WTC11 (cell line): Measurements from ENCODE around the gene UMAD1. TPM values are rescaled to one million over a fixed set of nuclear protein-coding genes. Genes with fewer than 3 reads are reported as not detected.
A peak's percentile ranks its signal among the peaks of the same experiment; 100 is the strongest.

Experiments used
- ATAC-seq: fragments of 200-7000 bp; cut with Tn5 transposase; 2 replicates; pipeline ENCODE4 v1.10.0; 2021; ENCODE audit warnings: mild to moderate bottlenecking, moderate library complexity
- CTCF ChIA-PET: fragments of 300-600 bp; sonication (Branson Sonifier 250); formaldehyde crosslinking; loops from one replicate; lab custom pipeline; 2021; ENCODE audit warnings: antibody characterized with exemption; lab: Charles Lee
- POLR2A ChIA-PET: fragments of 350-600 bp; sonication (Branson Sonifier 250); formaldehyde crosslinking; loops from one replicate; lab custom pipeline; 2021; ENCODE audit warnings: antibody characterized with exemption; lab: Charles Lee
- DNase-seq: peaks from one replicate; pipeline ENCODE4 v3.0.0; 2021; ENCODE audit warnings: low spot score
- H3K27ac Mint-ChIP-seq: 2 replicates; pipeline ENCODE4 v1.8.0; 2021; ENCODE audit warnings: mixed read lengths
- H3K27me3 Mint-ChIP-seq: 2 replicates; pipeline ENCODE4 v1.8.0; 2021; ENCODE audit warnings: low read depth, mild to moderate bottlenecking, moderate library complexity, mixed read lengths
- H3K36me3 Mint-ChIP-seq: 2 replicates; pipeline ENCODE4 v1.8.0; 2021; ENCODE audit warnings: mixed read lengths
- H3K4me1 Mint-ChIP-seq: 2 replicates; pipeline ENCODE4 v1.8.0; 2022; ENCODE audit warnings: mixed read lengths
- H3K4me3 Mint-ChIP-seq: 2 replicates; pipeline ENCODE4 v1.8.0; 2021; ENCODE audit warnings: mild to moderate bottlenecking, moderate library complexity, mixed read lengths
- H3K9me3 Mint-ChIP-seq: 2 replicates; pipeline ENCODE4 v1.8.0; 2021; ENCODE audit warnings: mixed read lengths
- ARID4B ChIP-seq: sonication (generic); formaldehyde crosslinking; IDR thresholded peaks from 2 replicates; pipeline ENCODE4 v1.8.0; 2023; ENCODE audit warnings: missing genetic modification reagents, mild to moderate bottlenecking, borderline replicate concordance
- CREB1 ChIP-seq: sonication (generic); formaldehyde crosslinking; IDR thresholded peaks from 2 replicates; pipeline ENCODE4 v1.8.0; 2023; ENCODE audit warnings: mild to moderate bottlenecking, missing genetic modification reagents
- CTCF ChIP-seq: fragments of 200-600 bp; IDR thresholded peaks from 2 replicates; pipeline ENCODE4 v1.8.0; 2022; ENCODE audit warnings: antibody characterized with exemption
- ELF4 ChIP-seq: sonication (generic); formaldehyde crosslinking; IDR thresholded peaks from 2 replicates; pipeline ENCODE4 v1.8.1; 2022; ENCODE audit warnings: low read depth, mild to moderate bottlenecking, moderate library complexity, missing genetic modification reagents
- ETV6 ChIP-seq: sonication (generic); formaldehyde crosslinking; IDR thresholded peaks from 2 replicates; pipeline ENCODE4 v1.8.1; 2022; ENCODE audit warnings: mild to moderate bottlenecking, missing genetic modification reagents
- FOXJ3 ChIP-seq: sonication (generic); formaldehyde crosslinking; IDR thresholded peaks from 2 replicates; pipeline ENCODE4 v1.9.0; 2021; ENCODE audit warnings: missing genetic modification reagents, mild to moderate bottlenecking, borderline replicate concordance
- FOXP4 ChIP-seq: sonication (generic); formaldehyde crosslinking; IDR thresholded peaks from 2 replicates; pipeline ENCODE4 v1.8.0; 2022; ENCODE audit warnings: mild to moderate bottlenecking, missing genetic modification reagents
- GTF2I ChIP-seq: fragments of 250-450 bp; sonication (Bioruptor Pico); conservative IDR thresholded peaks from 2 replicates; pipeline ENCODE4 v1.4.0; 2021; ENCODE audit warnings: mild to moderate bottlenecking
- HMGXB4 ChIP-seq: sonication (generic); formaldehyde crosslinking; IDR thresholded peaks from 2 replicates; pipeline ENCODE4 v1.8.1; 2023; ENCODE audit warnings: mild to moderate bottlenecking, moderate library complexity, missing genetic modification reagents
- NFYB ChIP-seq: sonication (generic); formaldehyde crosslinking; conservative IDR thresholded peaks from 2 replicates; pipeline ENCODE4 v1.8.0; 2022; ENCODE audit warnings: low read depth, missing genetic modification reagents
- PRRX2 ChIP-seq: fragments of 250-450 bp; sonication (Bioruptor Pico); IDR thresholded peaks from 2 replicates; pipeline ENCODE4 v1.8.0; 2021; ENCODE audit warnings: mild to moderate bottlenecking
- TCF7 ChIP-seq: sonication (generic); formaldehyde crosslinking; IDR thresholded peaks from 2 replicates; pipeline ENCODE4 v1.8.0; 2022; ENCODE audit warnings: mild to moderate bottlenecking, low read depth, missing genetic modification reagents, moderate library complexity
- total RNA-seq: library from RNA; stranded (reverse); gene quantifications from 3 replicates; pipeline ENCODE4 v1.2.3, GENCODE V29; 2021
- TF ChIP-seq, protein P1 (sequence below): sonication (generic); formaldehyde crosslinking; IDR thresholded peaks from 2 replicates; pipeline ENCODE4 v1.8.1; 2022; ENCODE audit warnings: missing genetic modification reagents, borderline replicate concordance
- TF ChIP-seq, protein P2 (sequence below): sonication (generic); formaldehyde crosslinking; IDR thresholded peaks from 2 replicates; pipeline ENCODE4 v1.8.0; 2022; ENCODE audit warnings: mild to moderate bottlenecking, missing genetic modification reagents
- TF ChIP-seq, protein P3 (sequence below): sonication (generic); formaldehyde crosslinking; IDR thresholded peaks from 2 replicates; pipeline ENCODE4 v1.8.1; 2023; ENCODE audit warnings: mild to moderate bottlenecking, missing genetic modification reagents, borderline replicate concordance
- TF ChIP-seq, protein P4 (sequence below): sonication (generic); formaldehyde crosslinking; IDR thresholded peaks from 2 replicates; pipeline ENCODE4 v1.8.0; 2022; ENCODE audit warnings: mild to moderate bottlenecking, missing genetic modification reagents

The UMAD1 gene
- total RNA-seq, 1 experiment from 2014 or later, result 13.0 TPM

GRCh38 chr7:7862393-7862792 lies 221.8 kb downstream of the UMAD1 start:
- no peak for DNase-seq
- ATAC-seq, result no peak
- Mint-ChIP-seq H3K36me3 (no peaks in the 10 kb centered on the region), H3K27ac (no peak overlapping the region), H3K4me3 (no peak overlapping the region), H3K4me1 (peaks cover 11% of the 10 kb centered on the region), H3K27me3 (no peaks in the 10 kb centered on the region), H3K9me3 (no peaks in the 10 kb centered on the region)
- ChIA-PET CTCF (interaction anchor here (0.5 kb wide), 1 partner anchor 96 kb away, joined by 3 read pairs; no protein-coding TSS in a partner anchor), POLR2A (no interaction called here)
- TF ChIP-seq, protein P1, sequence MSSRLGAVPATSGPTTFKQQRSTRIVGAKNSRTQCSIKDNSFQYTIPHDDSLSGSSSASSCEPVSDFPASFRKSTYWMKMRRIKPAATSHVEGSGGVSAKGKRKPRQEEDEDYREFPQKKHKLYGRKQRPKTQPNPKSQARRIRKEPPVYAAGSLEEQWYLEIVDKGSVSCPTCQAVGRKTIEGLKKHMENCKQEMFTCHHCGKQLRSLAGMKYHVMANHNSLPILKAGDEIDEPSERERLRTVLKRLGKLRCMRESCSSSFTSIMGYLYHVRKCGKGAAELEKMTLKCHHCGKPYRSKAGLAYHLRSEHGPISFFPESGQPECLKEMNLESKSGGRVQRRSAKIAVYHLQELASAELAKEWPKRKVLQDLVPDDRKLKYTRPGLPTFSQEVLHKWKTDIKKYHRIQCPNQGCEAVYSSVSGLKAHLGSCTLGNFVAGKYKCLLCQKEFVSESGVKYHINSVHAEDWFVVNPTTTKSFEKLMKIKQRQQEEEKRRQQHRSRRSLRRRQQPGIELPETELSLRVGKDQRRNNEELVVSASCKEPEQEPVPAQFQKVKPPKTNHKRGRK (CRISPR knock-in tag), result no peak
- no peak for TF ChIP-seq ETV6
- TF ChIP-seq ELF4 (CRISPR knock-in tag), result no peak
- no peak for TF ChIP-seq FOXJ3
- TF ChIP-seq, protein P2, sequence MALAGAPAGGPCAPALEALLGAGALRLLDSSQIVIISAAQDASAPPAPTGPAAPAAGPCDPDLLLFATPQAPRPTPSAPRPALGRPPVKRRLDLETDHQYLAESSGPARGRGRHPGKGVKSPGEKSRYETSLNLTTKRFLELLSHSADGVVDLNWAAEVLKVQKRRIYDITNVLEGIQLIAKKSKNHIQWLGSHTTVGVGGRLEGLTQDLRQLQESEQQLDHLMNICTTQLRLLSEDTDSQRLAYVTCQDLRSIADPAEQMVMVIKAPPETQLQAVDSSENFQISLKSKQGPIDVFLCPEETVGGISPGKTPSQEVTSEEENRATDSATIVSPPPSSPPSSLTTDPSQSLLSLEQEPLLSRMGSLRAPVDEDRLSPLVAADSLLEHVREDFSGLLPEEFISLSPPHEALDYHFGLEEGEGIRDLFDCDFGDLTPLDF (CRISPR knock-in tag), result no peak
- TF ChIP-seq NFYB (CRISPR knock-in tag), result no peak
- no peak for TF ChIP-seq CTCF
- TF ChIP-seq, protein P3, sequence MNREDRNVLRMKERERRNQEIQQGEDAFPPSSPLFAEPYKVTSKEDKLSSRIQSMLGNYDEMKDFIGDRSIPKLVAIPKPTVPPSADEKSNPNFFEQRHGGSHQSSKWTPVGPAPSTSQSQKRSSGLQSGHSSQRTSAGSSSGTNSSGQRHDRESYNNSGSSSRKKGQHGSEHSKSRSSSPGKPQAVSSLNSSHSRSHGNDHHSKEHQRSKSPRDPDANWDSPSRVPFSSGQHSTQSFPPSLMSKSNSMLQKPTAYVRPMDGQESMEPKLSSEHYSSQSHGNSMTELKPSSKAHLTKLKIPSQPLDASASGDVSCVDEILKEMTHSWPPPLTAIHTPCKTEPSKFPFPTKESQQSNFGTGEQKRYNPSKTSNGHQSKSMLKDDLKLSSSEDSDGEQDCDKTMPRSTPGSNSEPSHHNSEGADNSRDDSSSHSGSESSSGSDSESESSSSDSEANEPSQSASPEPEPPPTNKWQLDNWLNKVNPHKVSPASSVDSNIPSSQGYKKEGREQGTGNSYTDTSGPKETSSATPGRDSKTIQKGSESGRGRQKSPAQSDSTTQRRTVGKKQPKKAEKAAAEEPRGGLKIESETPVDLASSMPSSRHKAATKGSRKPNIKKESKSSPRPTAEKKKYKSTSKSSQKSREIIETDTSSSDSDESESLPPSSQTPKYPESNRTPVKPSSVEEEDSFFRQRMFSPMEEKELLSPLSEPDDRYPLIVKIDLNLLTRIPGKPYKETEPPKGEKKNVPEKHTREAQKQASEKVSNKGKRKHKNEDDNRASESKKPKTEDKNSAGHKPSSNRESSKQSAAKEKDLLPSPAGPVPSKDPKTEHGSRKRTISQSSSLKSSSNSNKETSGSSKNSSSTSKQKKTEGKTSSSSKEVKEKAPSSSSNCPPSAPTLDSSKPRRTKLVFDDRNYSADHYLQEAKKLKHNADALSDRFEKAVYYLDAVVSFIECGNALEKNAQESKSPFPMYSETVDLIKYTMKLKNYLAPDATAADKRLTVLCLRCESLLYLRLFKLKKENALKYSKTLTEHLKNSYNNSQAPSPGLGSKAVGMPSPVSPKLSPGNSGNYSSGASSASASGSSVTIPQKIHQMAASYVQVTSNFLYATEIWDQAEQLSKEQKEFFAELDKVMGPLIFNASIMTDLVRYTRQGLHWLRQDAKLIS (CRISPR knock-in tag), result no peak
- TF ChIP-seq FOXP4 (CRISPR knock-in tag), result no peak
- TF ChIP-seq, protein P4, sequence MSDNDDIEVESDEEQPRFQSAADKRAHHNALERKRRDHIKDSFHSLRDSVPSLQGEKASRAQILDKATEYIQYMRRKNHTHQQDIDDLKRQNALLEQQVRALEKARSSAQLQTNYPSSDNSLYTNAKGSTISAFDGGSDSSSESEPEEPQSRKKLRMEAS (CRISPR knock-in tag), result no peak

DNA sequence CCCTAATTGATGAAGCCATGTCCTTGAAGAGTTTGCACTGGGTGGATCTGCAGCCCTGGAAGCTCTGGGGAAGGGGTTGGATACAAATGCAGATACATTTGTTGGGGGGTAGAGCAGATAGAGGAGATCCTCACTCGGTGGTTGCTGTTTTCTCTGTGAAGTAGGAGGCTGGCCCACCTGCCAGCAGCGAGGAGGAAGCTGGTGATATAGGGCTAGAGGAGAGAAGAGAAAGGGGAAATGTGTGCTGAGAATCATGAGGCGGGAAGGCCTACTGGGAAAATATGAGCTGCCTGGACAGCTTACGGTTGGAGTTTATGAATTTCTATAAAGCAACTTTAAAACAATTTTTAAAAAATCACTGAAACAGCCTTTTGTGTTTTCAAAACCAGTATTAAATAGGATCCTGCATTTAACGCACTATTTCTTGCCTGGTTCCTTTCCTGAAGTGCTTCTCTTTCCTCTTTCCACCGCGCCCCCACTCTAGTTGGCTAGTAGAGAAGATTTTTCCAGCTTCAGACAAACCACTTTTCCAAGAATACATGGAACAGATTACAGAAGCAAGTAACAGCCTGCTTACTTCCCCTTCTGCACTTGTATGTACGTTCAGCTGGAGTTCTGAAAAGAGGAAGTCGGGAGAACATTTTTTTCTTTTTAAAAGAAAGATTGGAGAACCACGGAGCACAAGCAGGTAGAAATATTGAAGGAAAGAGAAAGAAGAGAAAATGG lies 227.5 kb downstream of the UMAD1 start:
- Mint-ChIP-seq H3K4me3 (no peak overlapping the region), H3K27me3 (no peaks in the 10 kb centered on the region), H3K36me3 (no peaks in the 10 kb centered on the region), H3K4me1 (peaks cover 31% of the 10 kb centered on the region), H3K9me3 (no peaks in the 10 kb centered on the region), H3K27ac (no peak overlapping the region)
- DNase-seq (no peak), ATAC-seq (peak; percentile 74)
- POLR2A ChIA-PET, result interaction anchor here (0.9 kb wide), 1 partner anchor 45 kb away, joined by 3 read pairs; no protein-coding TSS in a partner anchor
- CTCF ChIA-PET, result no interaction called here
- TF ChIP-seq HMGXB4, result no peak
- TF ChIP-seq GTF2I (CRISPR knock-in tag), result no peak
- TF ChIP-seq ARID4B, result no peak
- no peak for TF ChIP-seq TCF7 (CRISPR knock-in tag)
- TF ChIP-seq CREB1 (CRISPR knock-in tag), result no peak
- TF ChIP-seq PRRX2, result no peak
